Limb (tissue), 2 donors: Measurements from ENCODE around the gene FLG2.
"Not testable (repeated sequence)": the region's sequence is repeated elsewhere in the genome, so short reads cannot be mapped to it uniquely, and the experiment has no call there.

Experiments used
- DNase-seq, 2 donors: peaks; one replicate each; pipeline ENCODE4 v3.0.0-alpha.2; 2016; ENCODE audit errors: extremely low spot score in 2 of 2

The FLG2 gene

GRCh38 chr1:152312169-152312568 is 47.6 kb downstream of the FLG2 start:
- not testable (repeated sequence) for DNase-seq

GRCh38 chr1:152309955-152310354 is 49.9 kb downstream of the FLG2 start:
- DNase-seq = no peak

GRCh38 chr1:152309320-152309901 is 50.4 kb downstream of the FLG2 start:
- DNase-seq = not testable (repeated sequence)

GRCh38 chr1:152308758-152309157 is 51.0 kb downstream of the FLG2 start:
- DNase-seq = not testable (repeated sequence)

- DNase-seq = not testable (repeated sequence)
Measured at GRCh38 chr1:152307970-152308369, 51.8 kb downstream of the FLG2 start.

GRCh38 chr1:152306123-152306522 is 53.7 kb downstream of the FLG2 start:
- DNase-seq = not testable (repeated sequence)

- DNase-seq = not testable (repeated sequence)
Measured at GRCh38 chr1:152304773-152305172, 55.0 kb downstream of the FLG2 start.

GRCh38 chr1:152303139-152303872 is 56.5 kb downstream of the FLG2 start:
- not testable (repeated sequence) for DNase-seq
